GM12891 (cell line): Measurements from ENCODE around the gene DOCK2.

Experiments
- PAX5 ChIP-seq: IDR thresholded peaks from 2 replicates; pipeline ENCODE4 v1.6.1; 2011; ENCODE audit warnings: low read length, moderate library complexity, mild to moderate bottlenecking; ENCODE audit not compliant: insufficient read depth, severe bottlenecking
- POLR2A ChIP-seq: IDR thresholded peaks from 2 replicates; pipeline ENCODE4 v1.6.1; 2011; ENCODE audit warnings: low read depth, low read length, control low read depth
- POLR2AphosphoS5 ChIP-seq: IDR thresholded peaks from 2 replicates; pipeline ENCODE4 v1.6.1; 2011; ENCODE audit warnings: low read depth, low read length, control low read depth

DNA sequence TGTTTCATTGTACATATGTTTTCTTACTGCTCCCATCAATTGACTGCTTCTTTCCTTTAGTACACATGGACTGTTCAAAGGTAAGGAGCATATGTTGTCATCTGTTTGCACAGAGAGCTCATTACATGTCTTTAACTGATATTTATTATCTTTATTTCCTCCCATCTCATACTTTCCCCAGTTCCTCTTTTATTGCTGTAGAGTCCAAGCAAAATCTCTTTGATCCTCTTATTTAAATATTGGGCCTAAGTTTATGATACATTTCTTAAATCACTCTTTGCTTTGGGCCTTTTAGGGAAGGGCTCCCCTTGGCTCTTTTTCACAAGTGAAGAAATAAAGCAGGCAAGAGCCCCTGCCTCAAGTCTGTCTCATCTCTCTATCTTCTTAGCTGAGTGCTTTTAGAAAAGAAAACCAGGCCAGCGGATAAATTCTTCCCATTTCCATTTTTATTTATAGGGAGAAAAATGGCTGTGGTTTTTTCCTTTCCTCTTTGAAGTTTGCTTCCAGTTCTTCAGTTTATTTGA, 152.4 kb downstream of the DOCK2 start:
- no peak for TF ChIP-seq POLR2A
- no peak for TF ChIP-seq POLR2AphosphoS5
- TF ChIP-seq PAX5: no peak
